Gastroesophageal sphincter (tissue), 4 donors: ENCODE data around the gene EFNA4. TPM values are rescaled to one million over a fixed set of nuclear protein-coding genes. Genes with fewer than 3 reads are reported as not detected.

Experiments
- ATAC-seq: fragments of 150-250 bp; one replicate; pipeline ENCODE4 v1.9.1; 2016; ENCODE audit warnings: mild to moderate bottlenecking, moderate library complexity
- H3K27ac ChIP-seq, 4 donors: fragments of 200-600 bp; sonication (generic) in 3 of 4; 1 replicate in 3 of 4; 2 replicates in 1 of 4; pipeline ENCODE4 v1.5.1; 2016 to 2019
- H3K27me3 ChIP-seq: fragments of 200-600 bp; sonication (generic); one replicate; pipeline ENCODE4 v1.5.1; 2019
- H3K36me3 ChIP-seq, 2 donors: fragments of 200-600 bp; sonication (generic); one replicate each; pipeline ENCODE4 v1.5.1; 2019; ENCODE audit warnings: control low read depth in 1 of 2
- H3K4me1 ChIP-seq, 3 donors: fragments of 200-600 bp; sonication (generic); 1 replicate in 2 of 3; 2 replicates in 1 of 3; pipeline ENCODE4 v1.5.1; 2016 to 2019; ENCODE audit warnings: control low read depth in 2 of 3
- H3K4me3 ChIP-seq, 2 donors: fragments of 200-600 bp; sonication (generic); one replicate each; pipeline ENCODE4 v1.5.1; 2019; ENCODE audit warnings: mild to moderate bottlenecking in 1 of 2, moderate library complexity in 1 of 2
- H3K9me3 ChIP-seq, 3 donors: fragments of 200-600 bp; sonication (generic); one replicate each; pipeline ENCODE4 v1.5.1; 2017 to 2019; ENCODE audit warnings: control low read depth in 2 of 3
- CTCF ChIP-seq, 4 experiments: fragments of 200-600 bp in 2 of 4; fragments of 450-650 bp in 2 of 4; sonication (generic) in 1 of 4; IDR thresholded peaks; one replicate each; pipeline ENCODE4 v1.5.1; 2017 to 2019; ENCODE audit warnings: antibody characterized with exemption in 4 of 4, mild to moderate bottlenecking in 2 of 4, moderate library complexity in 2 of 4
- EP300 ChIP-seq: sonication (generic); formaldehyde crosslinking; IDR thresholded peaks from one replicate; pipeline ENCODE4 v1.6.1; 2017; ENCODE audit warnings: antibody characterized with exemption, mild to moderate bottlenecking
- POLR2A ChIP-seq, 2 donors: fragments of 450-650 bp; IDR thresholded peaks; one replicate each; pipeline ENCODE4 v1.6.1; 2017; ENCODE audit warnings: antibody characterized with exemption in 2 of 2, mild to moderate bottlenecking in 2 of 2, moderate library complexity in 1 of 2
- POLR2AphosphoS5 ChIP-seq: sonication (generic); formaldehyde crosslinking; IDR thresholded peaks from one replicate; pipeline ENCODE4 v1.6.1; 2017; ENCODE audit warnings: antibody characterized with exemption
- WGBS, 2 donors: methylation state at CpG; one replicate each; pipeline ENCODE4 v1.1.5; 2018; ENCODE audit warnings: low coverage in 1 of 2; 5-methylcytosine and 5-hydroxymethylcytosine counted together
- total RNA-seq, 4 donors: library from RNA; depleted of rRNA; stranded (reverse); fragments of >200 nt; gene quantifications; one replicate each; pipeline ENCODE4 v1.1.0, GENCODE V29; 2016

The EFNA4 gene
- total RNA-seq, 4 donors from 2014 or later, result 0.81 to 5.8 (median 2.3) TPM

- peaks cover 0 to 8% (median 0%) of the 10 kb centered on the region in 3 donors for H3K4me1 ChIP-seq
- ATAC-seq, result no peak
- no peak for TF ChIP-seq CTCF (IDR thresholded peaks at IDR 0.05)
- TF ChIP-seq POLR2AphosphoS5, result no peak
- TF ChIP-seq POLR2A (IDR thresholded peaks at IDR 0.05), result no peak
- no peak for TF ChIP-seq EP300
- H3K27me3 ChIP-seq, result no peaks in the 10 kb centered on the region
- H3K36me3 ChIP-seq, result no peaks in the 10 kb centered on the region
- H3K9me3 ChIP-seq, result no peaks in the 10 kb centered on the region
- H3K27ac ChIP-seq, result peak overlapping the region in 1 of 4 donors; percentile 4
- 66 to 100% methylated on average over 1 to 5 of the region's 7 CpGs for WGBS, 2 donors
- no peak overlapping the region for H3K4me3 ChIP-seq
Observed at GRCh38 chr1:155104605-155105534, 41.3 kb downstream of the EFNA4 start.

- H3K27ac ChIP-seq, result peak overlapping the region in 1 of 4 donors; percentile 4
- 43 to 57% methylated on average over 4 to 7 of the region's 7 CpGs for WGBS, 2 donors
Observed at GRCh38 chr1:155105604-155106011, 42.1 kb downstream of the EFNA4 start.

GRCh38 chr1:155106862-155107261, 43.3 kb downstream of the EFNA4 start:
- Histone ChIP-seq H3K4me1 (peaks cover 0 to 8% (median 0%) of the 10 kb centered on the region in 3 donors), H3K27me3 (no peaks in the 10 kb centered on the region), H3K9me3 (no peaks in the 10 kb centered on the region), H3K36me3 (no peaks in the 10 kb centered on the region), H3K4me3 (no peak overlapping the region), H3K27ac (no peak overlapping the region)
- WGBS, 2 donors, result 79 to 80% methylated on average over 3 to 4 of the region's 6 CpGs
- no peak for ATAC-seq
- no peak for TF ChIP-seq POLR2AphosphoS5
- TF ChIP-seq CTCF (IDR thresholded peaks at IDR 0.05), result no peak
- no peak for TF ChIP-seq EP300
- TF ChIP-seq POLR2A (IDR thresholded peaks at IDR 0.05), result no peak

More at GRCh38 chr1:155105604-155106011, 42.1 kb downstream of the EFNA4 start:
- TF ChIP-seq POLR2A (IDR thresholded peaks at IDR 0.05) (no peak), EP300 (no peak), POLR2AphosphoS5 (no peak), CTCF (IDR thresholded peaks at IDR 0.05) (no peak)
- peak; percentile 31 for ATAC-seq
- H3K36me3 ChIP-seq, result no peaks in the 10 kb centered on the region
- peaks cover 0 to 8% (median 0%) of the 10 kb centered on the region in 3 donors for H3K4me1 ChIP-seq
- H3K9me3 ChIP-seq, result no peaks in the 10 kb centered on the region
- H3K4me3 ChIP-seq, result no peak overlapping the region
- no peaks in the 10 kb centered on the region for H3K27me3 ChIP-seq

DNA sequence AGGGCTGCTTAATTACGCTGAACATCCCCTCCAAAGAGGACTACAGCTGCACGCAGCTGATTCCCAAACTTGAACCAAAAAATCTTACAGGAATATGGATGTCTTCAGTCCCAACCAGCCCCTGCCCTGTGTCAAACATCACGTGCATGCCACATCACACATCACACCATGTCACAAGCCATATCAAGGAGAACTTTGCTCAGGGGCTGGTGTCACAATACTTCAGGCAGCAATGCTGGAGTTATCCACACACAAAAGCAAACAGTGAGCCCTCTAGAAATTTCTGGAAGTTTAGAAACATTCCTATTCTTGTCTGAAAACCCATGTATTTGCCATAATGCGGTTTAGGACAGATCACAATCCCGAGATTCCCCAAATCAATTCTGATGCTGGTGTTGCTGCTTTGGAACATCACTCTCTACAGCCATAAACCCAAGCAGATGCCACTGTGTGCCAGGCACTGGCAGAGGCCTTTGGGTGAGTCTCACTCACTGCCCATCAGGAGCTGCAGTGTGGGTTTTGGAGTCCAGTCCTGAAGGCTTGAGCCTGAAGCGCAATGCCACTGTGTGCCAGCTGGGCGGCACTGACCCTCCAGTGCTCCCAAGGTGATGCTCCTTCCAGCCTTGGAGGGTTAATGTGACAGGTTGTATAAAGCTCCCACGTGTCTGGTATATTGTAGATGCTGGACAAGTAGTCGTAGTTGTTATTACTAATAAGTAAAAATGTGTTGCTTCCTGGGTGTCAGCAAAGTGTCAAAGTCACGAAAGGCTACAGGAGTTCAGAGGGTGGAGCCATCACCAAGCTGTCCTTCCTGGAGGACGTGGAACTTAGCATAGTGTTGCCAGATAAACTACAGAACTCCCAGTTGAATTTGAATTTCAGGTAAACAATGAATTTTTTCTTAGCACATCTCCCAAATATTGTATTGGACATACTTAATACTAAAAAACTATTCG, 44.0 kb downstream of the EFNA4 start:
- H3K27ac ChIP-seq, result no peak overlapping the region
- H3K4me1 ChIP-seq, result peaks cover 0 to 8% (median 0%) of the 10 kb centered on the region in 3 donors
- 70 to 71% methylated on average over 5 to 11 of the region's 12 CpGs for WGBS, 2 donors
- no peaks in the 10 kb centered on the region for H3K36me3 ChIP-seq
- ATAC-seq, result no peak
- TF ChIP-seq EP300 (no peak), POLR2AphosphoS5 (no peak), POLR2A (IDR thresholded peaks at IDR 0.05) (no peak), CTCF (IDR thresholded peaks at IDR 0.05) (no peak)
- H3K9me3 ChIP-seq, result no peaks in the 10 kb centered on the region
- H3K4me3 ChIP-seq, result no peak overlapping the region
- H3K27me3 ChIP-seq, result no peaks in the 10 kb centered on the region
